CD4-positive, CD25-positive, alpha-beta regulatory T cell (primary cell): ENCODE data around the gene IL1RAP. TPM values are rescaled to one million over a fixed set of nuclear protein-coding genes. Genes with fewer than 3 reads are reported as not detected.

Source experiments
- ATAC-seq, 2 donors: fragments of 150-1000 bp; cut with Tn5 transposase; one replicate each; pipeline ENCODE4 v1.10.0; 2021; ENCODE audit warnings: low read depth in 2 of 2, moderate number of reproducible peaks in 2 of 2, moderate library complexity in 1 of 2
- DNase-seq, 3 donors: peaks; one replicate each; pipeline versions ENCODE4 v3.0.0 to v3.0.0-alpha.2; 2012 to 2022; ENCODE audit warnings: mixed read lengths in 1 of 3
- H3K27ac ChIP-seq: one replicate; pipeline ENCODE4 v1.7.0; 2013; ENCODE audit warnings: mild to moderate bottlenecking, low read length; ENCODE audit not compliant: insufficient read depth, poor library complexity, severe bottlenecking
- H3K27me3 ChIP-seq: one replicate; pipeline ENCODE4 v1.7.0; 2013; ENCODE audit warnings: low read length; ENCODE audit not compliant: control insufficient read depth, insufficient read depth
- H3K36me3 ChIP-seq: one replicate; pipeline ENCODE4 v1.7.0; 2013; ENCODE audit warnings: mild to moderate bottlenecking, low read length, moderate library complexity; ENCODE audit not compliant: control insufficient read depth, insufficient read depth
- H3K4me1 ChIP-seq: 2 replicates; pipeline ENCODE4 v1.7.0; 2013; ENCODE audit warnings: mild to moderate bottlenecking, low read length; ENCODE audit not compliant: insufficient read depth, control insufficient read depth, poor library complexity, severe bottlenecking
- H3K4me3 ChIP-seq: one replicate; pipeline ENCODE4 v1.7.0; 2013; ENCODE audit warnings: low read depth, mild to moderate bottlenecking, low read length, moderate library complexity
- H3K9me3 ChIP-seq, 2 experiments: 1 replicate in 1 of 2; 2 replicates in 1 of 2; pipeline ENCODE4 v1.7.0; 2013; ENCODE audit warnings: low read length in 2 of 2, mild to moderate bottlenecking in 1 of 2, moderate library complexity in 1 of 2; ENCODE audit not compliant: control insufficient read depth in 2 of 2
- H3K27ac Mint-ChIP-seq, 3 donors: one replicate each; pipeline ENCODE4 v1.8.0; 2020 to 2022; ENCODE audit warnings: mild to moderate bottlenecking in 3 of 3, mixed read lengths in 3 of 3, moderate library complexity in 2 of 3
- H3K27me3 Mint-ChIP-seq: one replicate; pipeline ENCODE4 v1.8.0; 2022; ENCODE audit warnings: mild to moderate bottlenecking, mixed read lengths
- H3K36me3 Mint-ChIP-seq: one replicate; pipeline ENCODE4 v1.8.0; 2020; ENCODE audit warnings: mixed read lengths
- H3K4me1 Mint-ChIP-seq, 4 donors: one replicate each; pipeline ENCODE4 v1.8.0; 2020 to 2022; ENCODE audit warnings: mixed read lengths in 4 of 4, mild to moderate bottlenecking in 1 of 4
- H3K4me3 Mint-ChIP-seq, 4 donors: one replicate each; pipeline ENCODE4 v1.8.0; 2020 to 2022; ENCODE audit warnings: mild to moderate bottlenecking in 4 of 4, mixed read lengths in 4 of 4, moderate library complexity in 3 of 4
- H3K9me3 Mint-ChIP-seq, 7 donors: one replicate each; pipeline ENCODE4 v1.8.0; 2020 to 2022; ENCODE audit warnings: mixed read lengths in 7 of 7, mild to moderate bottlenecking in 3 of 7, moderate library complexity in 2 of 7
- polyA plus RNA-seq, 4 donors: library from polyadenylated mRNA; unstranded; fragments of 300-500 nt; fragmentation: Illumina TruSeq; gene quantifications; one replicate each; pipeline ENCODE4 v1.2.3, GENCODE V29; 2021
- total RNA-seq: library from RNA; stranded (reverse); gene quantifications from one replicate; pipeline ENCODE4 v1.2.3, GENCODE V29; 2022

Gene IL1RAP
- total and polyA plus RNA-seq, 5 donors from 2014 or later, result 6.6 to 20.2 (median 7.4) TPM

DNA sequence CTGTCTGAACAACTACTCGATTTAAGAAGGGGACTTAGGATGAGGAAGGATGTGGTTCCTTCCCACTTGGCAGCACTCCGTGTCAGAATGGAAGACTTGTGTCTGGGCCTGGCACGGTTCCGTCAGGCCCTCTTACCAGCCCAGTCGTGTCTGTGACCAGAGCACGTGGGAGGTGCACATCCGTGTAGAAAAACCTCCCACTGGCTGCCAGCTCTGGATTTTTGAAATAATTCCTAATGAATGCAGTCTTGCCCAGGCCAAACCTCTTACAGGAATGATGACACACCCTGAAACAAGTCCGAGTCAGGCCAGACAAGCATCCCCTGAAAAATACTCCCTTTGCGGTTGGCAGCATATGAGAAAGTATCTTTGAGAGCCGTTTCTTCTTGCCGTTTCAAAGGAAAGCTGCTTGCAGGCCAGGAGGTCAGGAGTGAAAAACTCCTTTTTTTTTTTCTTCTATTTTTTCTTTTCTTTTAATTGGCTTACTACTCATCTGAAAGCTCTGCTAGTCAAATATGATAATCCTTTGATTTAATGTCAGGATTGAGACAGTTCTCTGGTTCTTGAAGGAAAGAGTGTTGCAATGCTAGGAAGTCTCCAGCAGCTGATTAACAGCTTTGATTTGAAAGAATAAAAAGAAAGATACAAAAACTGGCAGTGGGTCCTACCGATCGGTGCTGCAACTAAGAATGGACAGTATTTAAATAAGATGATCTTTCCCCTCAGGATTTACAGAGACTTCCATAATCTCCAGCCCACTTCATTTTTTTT is 19.8 kb downstream of the IL1RAP start:
- no peak overlapping the region for H3K27ac ChIP-seq
- H3K36me3 Mint-ChIP-seq, result peaks cover 12% of the 10 kb centered on the region

DNA sequence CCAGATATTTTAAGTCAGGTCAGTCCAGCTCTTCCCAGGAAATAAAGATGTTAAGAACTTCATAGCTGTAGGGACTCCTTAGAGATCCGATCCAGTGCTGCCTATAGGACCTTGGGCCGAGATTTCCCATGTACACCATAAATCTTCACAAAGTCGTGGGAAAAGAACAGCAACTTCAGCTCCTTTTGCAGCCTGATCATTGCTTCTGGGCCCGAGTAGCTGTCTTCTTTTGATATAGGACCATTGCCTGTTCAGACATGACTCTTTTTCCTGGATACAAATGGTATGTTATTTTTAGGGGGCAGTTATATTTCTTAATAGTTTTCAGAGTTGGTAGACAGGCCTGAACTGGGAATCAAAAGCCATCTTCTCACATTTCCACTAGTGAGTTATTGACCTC is 20.5 kb downstream of the IL1RAP start:
- no peaks in the 10 kb centered on the region for H3K36me3 ChIP-seq
- H3K27ac Mint-ChIP-seq, result peak overlapping the region in 1 of 3 donors; percentile 38
- no peak for DNase-seq

More for the DNA sequence above, 19.8 kb downstream of the IL1RAP start:
- H3K9me3 ChIP-seq, result no peaks in the 10 kb centered on the region
- H3K27me3 ChIP-seq, result no peaks in the 10 kb centered on the region
- DNase-seq, result no peak
- Mint-ChIP-seq H3K27me3 (no peaks in the 10 kb centered on the region), H3K4me1 (peaks cover 28 to 40% (median 36%) of the 10 kb centered on the region in 4 donors), H3K9me3 (no peaks in the 10 kb centered on the region), H3K27ac (no peak overlapping the region), H3K4me3 (no peak overlapping the region)
- peaks cover 16% of the 10 kb centered on the region for H3K4me1 ChIP-seq
- peaks cover 3% of the 10 kb centered on the region for H3K36me3 ChIP-seq
- H3K4me3 ChIP-seq, result no peak overlapping the region
- no peak for ATAC-seq

DNA sequence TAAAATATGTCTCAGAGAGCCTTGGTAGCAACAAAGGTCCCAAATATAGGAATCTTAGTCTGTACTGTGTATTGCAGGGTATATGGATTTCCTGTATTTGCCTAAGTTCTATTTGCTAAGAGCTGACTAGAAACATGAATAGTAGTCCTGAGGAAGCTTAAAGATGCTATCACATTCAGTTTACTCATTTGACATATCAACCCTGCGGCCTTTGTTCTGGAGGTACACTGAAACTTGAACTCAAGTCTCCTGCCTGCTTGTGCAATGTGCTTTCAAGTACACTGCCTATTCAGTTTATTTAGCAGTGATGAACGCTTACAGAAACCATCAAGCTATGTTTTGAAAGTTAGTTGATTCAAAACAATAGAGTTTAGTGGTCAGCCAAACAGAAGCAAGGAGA is 21.1 kb downstream of the IL1RAP start:
- H3K27me3 Mint-ChIP-seq, result no peaks in the 10 kb centered on the region
- ATAC-seq, result no peak

More for the DNA sequence above, 20.5 kb downstream of the IL1RAP start:
- Mint-ChIP-seq H3K4me3 (no peak overlapping the region), H3K9me3 (no peaks in the 10 kb centered on the region), H3K36me3 (peaks cover 7% of the 10 kb centered on the region), H3K27me3 (no peaks in the 10 kb centered on the region), H3K4me1 (peaks cover 27 to 43% (median 39%) of the 10 kb centered on the region in 4 donors)
- Histone ChIP-seq H3K27me3 (no peaks in the 10 kb centered on the region), H3K4me3 (no peak overlapping the region), H3K4me1 (peaks cover 17% of the 10 kb centered on the region), H3K27ac (no peak overlapping the region), H3K9me3 (no peaks in the 10 kb centered on the region)
- no peak for ATAC-seq

DNA sequence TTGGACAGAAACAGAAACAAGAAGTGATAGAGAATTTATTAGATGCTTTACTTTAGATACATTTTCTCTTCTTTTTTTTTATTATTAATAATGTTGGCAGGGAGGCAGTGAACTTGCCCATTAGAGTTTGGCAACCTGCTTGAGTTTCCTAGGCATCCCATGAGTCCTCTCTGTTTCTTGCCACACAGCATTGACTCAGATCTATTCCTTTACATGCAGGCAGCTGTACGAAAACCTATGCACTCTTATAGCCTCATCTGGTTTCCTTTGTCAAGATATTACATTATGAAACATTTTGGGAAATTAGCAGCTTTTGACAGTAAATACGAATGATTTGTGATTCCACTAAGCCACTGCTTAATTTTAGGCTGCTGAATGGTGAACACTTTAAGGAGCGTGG is 23.3 kb downstream of the IL1RAP start:
- Mint-ChIP-seq H3K36me3 (peaks cover 4% of the 10 kb centered on the region), H3K4me3 (no peak overlapping the region), H3K4me1 (peaks cover 27 to 43% (median 41%) of the 10 kb centered on the region in 4 donors), H3K27ac (no peak overlapping the region), H3K9me3 (peaks cover 0 to 2% (median 0%) of the 10 kb centered on the region in 7 donors), H3K27me3 (no peaks in the 10 kb centered on the region)
- no peaks in the 10 kb centered on the region for H3K27me3 ChIP-seq
- ATAC-seq (no peak), DNase-seq (no peak)
- peaks cover 17% of the 10 kb centered on the region for H3K4me1 ChIP-seq
- H3K27ac ChIP-seq, result no peak overlapping the region
- H3K36me3 ChIP-seq, result no peaks in the 10 kb centered on the region
- no peak overlapping the region for H3K4me3 ChIP-seq
- H3K9me3 ChIP-seq, result no peaks in the 10 kb centered on the region

More for the DNA sequence above, 21.1 kb downstream of the IL1RAP start:
- Histone ChIP-seq H3K9me3 (no peaks in the 10 kb centered on the region), H3K4me3 (no peak overlapping the region), H3K27me3 (no peaks in the 10 kb centered on the region), H3K4me1 (peaks cover 17% of the 10 kb centered on the region), H3K27ac (no peak overlapping the region), H3K36me3 (no peaks in the 10 kb centered on the region)
- peaks cover 6% of the 10 kb centered on the region for H3K36me3 Mint-ChIP-seq
- peak in 1 of 3 donors; percentile 27 for DNase-seq
- H3K27ac Mint-ChIP-seq, result no peak overlapping the region
- H3K4me3 Mint-ChIP-seq, result peak overlapping the region in 1 of 4 donors; percentile 68
- H3K9me3 Mint-ChIP-seq, result no peaks in the 10 kb centered on the region
- H3K4me1 Mint-ChIP-seq, result peaks cover 27 to 43% (median 39%) of the 10 kb centered on the region in 4 donors

DNA sequence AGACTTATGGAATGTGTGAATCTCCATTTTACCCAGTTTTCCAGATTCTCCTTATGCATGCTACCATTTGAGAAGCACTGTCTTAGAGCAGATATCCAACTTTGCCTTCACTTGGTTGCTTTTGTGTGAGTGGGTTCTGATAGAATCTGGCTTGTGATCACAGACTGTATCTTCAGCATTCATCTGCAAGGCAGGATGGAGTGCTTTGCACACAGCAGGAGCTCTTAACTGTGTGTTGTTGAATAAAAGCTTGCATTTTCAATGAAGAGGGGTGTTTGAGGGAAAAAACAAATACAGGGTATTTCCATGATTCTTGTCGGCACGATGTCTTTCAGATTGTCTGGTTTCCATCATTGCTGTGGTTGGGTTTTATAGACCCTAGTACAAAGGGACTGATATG is 24.4 kb downstream of the IL1RAP start:
- H3K27ac ChIP-seq, result no peak overlapping the region
- no peaks in the 10 kb centered on the region for H3K9me3 ChIP-seq
- H3K4me3 Mint-ChIP-seq, result no peak overlapping the region
- DNase-seq (no peak), ATAC-seq (no peak)
- H3K9me3 Mint-ChIP-seq, result peaks cover 0 to 2% (median 0%) of the 10 kb centered on the region in 7 donors
- H3K4me1 Mint-ChIP-seq, result peaks cover 27 to 44% (median 38%) of the 10 kb centered on the region in 4 donors
- peaks cover 4% of the 10 kb centered on the region for H3K36me3 Mint-ChIP-seq
- H3K4me3 ChIP-seq, result no peak overlapping the region
- H3K27ac Mint-ChIP-seq, result no peak overlapping the region
- H3K4me1 ChIP-seq, result peaks cover 17% of the 10 kb centered on the region
- no peaks in the 10 kb centered on the region for H3K36me3 ChIP-seq
- H3K27me3 ChIP-seq, result no peaks in the 10 kb centered on the region
- H3K27me3 Mint-ChIP-seq, result no peaks in the 10 kb centered on the region

DNA sequence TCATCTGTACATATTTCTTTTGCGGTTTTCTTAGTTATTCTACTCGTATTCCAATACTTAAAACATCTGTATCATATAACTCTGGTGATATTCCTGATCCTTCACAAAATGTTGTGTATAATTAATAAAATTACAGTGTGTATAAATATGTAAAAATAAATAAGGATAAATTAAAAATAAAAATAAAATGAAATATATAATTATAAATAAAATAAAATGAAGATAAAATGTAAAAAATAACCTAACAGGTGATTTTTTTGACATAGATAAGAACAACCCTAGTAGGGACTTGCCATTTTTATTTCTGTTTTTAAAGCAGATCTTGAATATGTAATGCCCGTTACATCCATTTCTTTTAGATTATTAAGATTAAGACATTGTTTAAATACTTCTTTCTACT is 25.6 kb downstream of the IL1RAP start:
- no peak for ATAC-seq
- Histone ChIP-seq H3K36me3 (no peaks in the 10 kb centered on the region), H3K4me1 (peaks cover 17% of the 10 kb centered on the region), H3K4me3 (no peak overlapping the region), H3K27me3 (no peaks in the 10 kb centered on the region), H3K9me3 (no peaks in the 10 kb centered on the region), H3K27ac (no peak overlapping the region)
- Mint-ChIP-seq H3K4me3 (no peak overlapping the region), H3K36me3 (peaks cover 4% of the 10 kb centered on the region), H3K4me1 (peaks cover 20 to 39% (median 30%) of the 10 kb centered on the region in 4 donors), H3K9me3 (peaks cover 0 to 2% (median 0%) of the 10 kb centered on the region in 7 donors), H3K27me3 (no peaks in the 10 kb centered on the region), H3K27ac (no peak overlapping the region)
- DNase-seq, result no peak

DNA sequence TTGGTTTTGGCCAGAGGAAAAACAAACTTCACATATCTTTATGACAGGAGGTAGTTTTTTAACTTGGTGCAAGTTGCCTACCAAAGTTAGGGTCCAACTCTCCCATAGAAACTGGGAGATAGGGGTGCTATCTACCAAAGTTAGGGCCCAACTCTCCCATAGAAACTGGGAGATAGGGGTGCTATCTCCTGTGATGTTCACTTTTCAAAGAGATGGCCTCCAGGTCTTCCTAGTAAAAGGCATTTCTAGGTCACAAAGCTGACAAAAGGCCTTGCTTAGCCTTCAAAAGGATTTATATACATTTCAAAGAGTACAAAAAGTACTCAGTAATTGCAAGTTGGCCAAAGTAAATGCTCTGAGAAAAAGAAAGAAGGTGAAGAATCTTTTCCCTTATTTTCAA is 27.1 kb downstream of the IL1RAP start:
- Mint-ChIP-seq H3K27me3 (no peaks in the 10 kb centered on the region), H3K4me3 (no peak overlapping the region), H3K27ac (no peak overlapping the region), H3K36me3 (peaks cover 4% of the 10 kb centered on the region), H3K9me3 (peaks cover 0 to 2% (median 0%) of the 10 kb centered on the region in 7 donors), H3K4me1 (peaks cover 18 to 29% (median 20%) of the 10 kb centered on the region in 4 donors)
- Histone ChIP-seq H3K27ac (no peak overlapping the region), H3K4me1 (peaks cover 12% of the 10 kb centered on the region), H3K27me3 (no peaks in the 10 kb centered on the region), H3K36me3 (no peaks in the 10 kb centered on the region), H3K4me3 (no peak overlapping the region), H3K9me3 (no peaks in the 10 kb centered on the region)
- no peak for ATAC-seq
- DNase-seq, result no peak

DNA sequence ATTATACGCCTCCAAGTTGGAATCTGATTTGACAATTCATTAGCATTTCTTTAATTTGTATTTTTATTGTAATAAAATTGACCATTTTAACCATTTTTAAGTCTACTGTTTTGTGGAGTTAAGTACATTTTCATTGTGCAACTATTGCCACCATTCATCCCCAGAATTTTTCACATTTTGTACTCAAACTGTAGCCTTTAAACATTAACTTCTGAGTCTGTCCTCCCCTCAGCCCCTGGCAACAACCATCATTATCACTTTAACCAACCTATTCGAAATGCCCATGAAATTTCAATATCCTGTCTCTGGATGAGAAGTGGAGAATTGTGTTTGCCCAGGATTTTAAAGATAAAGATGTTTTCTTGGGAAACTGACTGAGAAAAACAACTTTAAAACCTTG is 27.7 kb downstream of the IL1RAP start:
- H3K9me3 ChIP-seq, result no peaks in the 10 kb centered on the region
- H3K4me3 ChIP-seq, result no peak overlapping the region
- H3K36me3 ChIP-seq, result no peaks in the 10 kb centered on the region
- peaks cover 0 to 2% (median 0%) of the 10 kb centered on the region in 7 donors for H3K9me3 Mint-ChIP-seq
- no peaks in the 10 kb centered on the region for H3K27me3 ChIP-seq
- H3K27ac ChIP-seq, result no peak overlapping the region
- no peak for ATAC-seq
- H3K4me1 Mint-ChIP-seq, result peaks cover 14 to 28% (median 17%) of the 10 kb centered on the region in 4 donors
- H3K27me3 Mint-ChIP-seq, result no peaks in the 10 kb centered on the region
- H3K36me3 Mint-ChIP-seq, result peaks cover 4% of the 10 kb centered on the region
- peaks cover 12% of the 10 kb centered on the region for H3K4me1 ChIP-seq
- H3K27ac Mint-ChIP-seq, result peak overlapping the region in 2 of 3 donors; percentile 18 to 40
- H3K4me3 Mint-ChIP-seq, result no peak overlapping the region
- DNase-seq, result no peak
